GM21526 (cell line): ENCODE measurements around the gene EPG5.
"Not testable (repeated sequence)": the region's sequence is repeated elsewhere in the genome, so short reads cannot be mapped to it uniquely, and the experiment has no call there.

Experiments
- ATAC-seq: cut with Tn5 transposase; IDR thresholded peaks from one replicate; pipeline ENCODE4 v1.9.1; 2021; ENCODE audit warnings: moderate library complexity; ENCODE audit not compliant: unreplicated experiment, low FRiP score

EPG5 gene

GRCh38 chr18:45967007-45967706, at the start of gene EPG5:
Gene EPG5 (minus strand): TSS chr18:45967329. CDS start chr18:45967239, 90 bp downstream.
- ATAC-seq = peak; percentile 92

GRCh38 chr18:46013484-46014189, 46.5 kb upstream of the EPG5 start:
- ATAC-seq = no peak

DNA sequence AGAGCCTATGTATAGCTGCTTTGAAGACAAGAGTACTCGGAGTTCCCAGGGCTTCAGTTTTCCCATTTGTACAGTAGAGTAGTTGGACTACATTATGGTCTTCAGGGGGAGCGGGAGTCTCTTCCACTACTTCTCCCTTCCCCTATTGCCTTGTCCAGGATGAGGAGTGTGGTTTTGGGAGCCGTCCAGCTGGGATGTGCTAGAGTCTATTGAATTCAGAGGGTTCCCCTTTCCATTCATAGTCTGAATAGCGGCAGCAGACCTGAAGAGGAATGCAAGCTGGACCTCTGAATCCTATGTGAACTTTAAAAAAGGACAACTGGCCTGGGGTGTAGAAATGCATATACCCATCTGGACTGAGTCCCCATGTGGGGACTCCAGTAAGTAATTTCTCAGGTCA, 43.5 kb upstream of the EPG5 start:
- no peak for ATAC-seq

- no peak for ATAC-seq
Observed at GRCh38 chr18:46010050-46010449, 42.9 kb upstream of the EPG5 start.

DNA sequence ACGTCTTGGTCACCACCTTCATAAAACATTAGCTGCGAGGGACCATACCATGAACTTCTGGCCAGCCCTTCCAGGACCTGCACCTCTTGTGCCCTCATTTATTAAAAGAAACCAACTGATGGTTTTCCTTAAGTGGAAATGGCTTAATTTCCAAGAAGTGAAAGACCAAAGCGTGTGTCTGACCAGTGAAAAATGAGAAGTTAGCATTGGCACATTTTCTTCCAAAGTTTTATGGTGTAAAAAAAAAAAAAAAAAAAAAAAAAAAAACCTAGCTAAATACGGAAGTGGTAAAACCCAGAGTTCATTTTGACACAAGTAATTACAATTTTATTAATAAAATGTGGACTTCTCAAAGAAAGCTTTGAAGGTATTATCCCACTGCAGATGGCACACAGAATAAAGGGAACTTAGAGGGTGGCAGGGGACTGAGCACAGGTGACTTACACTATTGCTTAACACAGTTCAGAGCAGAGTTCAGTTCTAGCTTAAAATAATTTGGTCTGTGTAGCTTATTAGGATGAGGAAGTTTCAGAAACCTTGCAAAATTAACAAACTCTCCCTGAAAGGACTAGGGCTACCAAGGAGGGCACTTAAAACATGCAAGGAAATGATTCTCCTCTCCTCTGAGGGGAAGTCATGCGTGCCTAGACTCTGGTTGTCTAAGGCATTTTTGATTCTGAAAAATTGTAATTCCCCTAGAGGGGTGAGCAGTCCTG, 42.2 kb upstream of the EPG5 start:
- no peak for ATAC-seq

- ATAC-seq = no peak
Observed at GRCh38 chr18:46008531-46008930, 41.4 kb upstream of the EPG5 start.

DNA sequence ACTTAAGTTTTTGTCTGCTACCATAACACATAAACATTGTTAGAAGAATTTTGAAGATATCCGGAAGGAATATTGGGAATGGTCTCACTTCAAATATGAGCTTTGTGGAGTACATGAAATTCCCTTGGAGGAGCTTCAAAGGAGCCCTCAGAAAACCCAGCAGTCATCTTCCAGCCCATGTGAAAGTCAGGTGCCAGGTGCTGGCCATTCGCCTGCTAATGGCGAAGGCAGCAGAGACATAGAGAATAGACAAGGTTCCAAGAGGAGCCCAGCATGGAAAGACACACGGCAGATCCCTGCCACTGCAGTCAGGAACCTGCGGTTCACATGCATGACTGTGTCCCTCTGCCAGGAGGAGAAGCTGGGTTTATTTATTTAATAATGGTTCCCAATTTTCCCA, 40.0 kb upstream of the EPG5 start:
- no peak for ATAC-seq

DNA sequence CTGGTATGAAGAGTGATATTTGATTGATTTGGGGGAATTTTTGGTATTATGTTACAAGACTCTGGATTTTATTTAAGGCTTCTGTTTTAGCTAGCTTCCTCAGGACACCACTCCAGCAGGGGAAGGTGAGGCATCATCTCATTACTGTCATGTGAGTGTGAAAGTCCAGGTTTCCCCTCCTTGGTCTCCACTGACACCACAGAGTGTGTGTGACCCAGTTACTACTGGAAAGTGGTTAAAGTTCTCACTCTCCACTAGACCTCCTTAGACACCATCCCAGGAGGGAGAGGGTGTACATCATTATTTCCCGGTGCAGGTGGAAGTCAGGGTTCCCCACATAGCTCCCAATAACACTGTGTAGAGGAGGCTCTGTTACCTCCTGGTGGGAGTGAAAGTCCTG, 35.8 kb upstream of the EPG5 start:
- no peak for ATAC-seq

DNA sequence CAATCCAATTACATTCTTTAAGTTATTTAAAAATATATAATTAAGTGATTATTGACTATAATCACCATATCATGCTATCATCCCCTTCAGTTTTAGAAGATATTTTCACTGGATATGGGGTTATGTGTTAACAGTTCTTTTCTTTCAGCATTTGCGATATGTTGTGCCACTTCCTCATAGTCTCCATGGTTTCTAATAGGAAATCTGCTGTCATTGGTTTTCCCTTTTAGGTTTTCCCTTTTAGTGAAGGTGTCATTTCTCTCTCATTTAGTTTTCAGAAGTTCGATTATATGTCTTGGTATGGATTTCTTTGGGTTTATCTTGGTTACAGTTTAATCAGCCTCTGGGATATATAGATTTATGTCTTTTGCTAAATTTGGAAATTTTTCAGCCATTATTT, 34.8 kb upstream of the EPG5 start:
- ATAC-seq = no peak

- no peak for ATAC-seq
Observed at GRCh38 chr18:46001074-46001473, 33.9 kb upstream of the EPG5 start.

- no peak for ATAC-seq
Observed at GRCh38 chr18:45999536-45999935, 32.4 kb upstream of the EPG5 start.

DNA sequence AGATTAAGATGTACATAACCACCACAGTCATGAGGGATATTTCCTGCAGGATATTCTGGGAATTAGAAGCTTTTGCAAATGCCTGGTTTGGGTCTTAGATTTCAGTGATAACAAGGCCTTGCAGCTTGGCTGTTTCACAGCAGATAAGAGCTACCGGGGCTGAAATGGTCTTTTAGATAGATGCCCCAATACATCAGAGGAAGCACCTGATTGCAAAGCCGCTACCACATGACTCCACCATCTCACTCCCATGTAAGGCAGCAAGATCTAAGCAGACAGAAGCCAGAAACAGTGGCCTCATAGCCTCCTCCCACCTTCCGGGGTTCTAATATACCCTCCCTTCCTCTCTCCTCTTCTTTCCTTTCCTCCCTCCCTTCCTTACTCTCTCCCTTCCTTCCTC, 31.1 kb upstream of the EPG5 start:
- ATAC-seq = no peak

GRCh38 chr18:45997700-45998151, 30.6 kb upstream of the EPG5 start:
- ATAC-seq = no peak

GRCh38 chr18:45995461-45995860, 28.3 kb upstream of the EPG5 start:
- no peak for ATAC-seq

DNA sequence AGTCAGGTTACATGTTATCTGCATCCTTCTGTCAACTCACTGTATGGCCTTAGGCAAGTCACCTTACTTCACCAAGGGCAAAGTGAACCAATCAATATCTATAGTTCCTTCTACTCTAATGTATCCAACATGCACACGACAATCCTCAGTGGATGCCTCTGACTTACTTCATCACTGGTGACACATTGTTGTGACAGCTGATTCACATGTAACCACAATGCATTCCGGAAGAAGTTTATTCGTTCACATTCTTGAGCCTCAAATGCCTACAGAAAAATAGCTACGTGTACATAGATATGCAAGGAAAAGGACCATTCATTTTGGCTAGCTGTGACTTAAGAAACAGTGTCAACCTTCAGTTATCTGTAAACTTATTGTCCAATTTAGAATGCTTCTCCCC, 26.3 kb upstream of the EPG5 start:
- no peak for ATAC-seq

- ATAC-seq = not testable (repeated sequence)
Observed at GRCh38 chr18:45992527-45992926, 25.4 kb upstream of the EPG5 start.

DNA sequence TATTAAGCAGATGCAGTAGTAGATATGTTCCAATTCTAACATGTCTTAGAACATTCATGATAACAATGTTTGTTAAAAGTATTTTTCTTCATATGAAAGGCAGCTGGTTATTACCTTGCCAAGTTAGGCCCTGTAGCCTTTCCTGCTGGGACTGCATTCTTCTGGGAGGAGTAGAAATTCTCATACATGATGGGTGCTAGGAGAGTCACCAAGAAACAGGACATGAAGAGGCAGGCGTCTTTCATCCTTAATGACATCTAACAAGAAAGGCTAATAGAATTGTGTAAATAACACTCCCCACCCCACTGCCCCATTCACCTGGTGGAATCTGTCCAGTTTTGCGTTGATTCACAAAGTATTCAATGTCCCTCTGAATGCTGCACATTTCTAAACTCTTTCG, 24.7 kb upstream of the EPG5 start:
- no peak for ATAC-seq

GRCh38 chr18:45984546-45985235, 17.6 kb upstream of the EPG5 start:
- ATAC-seq = no peak

- no peak for ATAC-seq
Observed at GRCh38 chr18:45981821-45982220, 14.7 kb upstream of the EPG5 start.

DNA sequence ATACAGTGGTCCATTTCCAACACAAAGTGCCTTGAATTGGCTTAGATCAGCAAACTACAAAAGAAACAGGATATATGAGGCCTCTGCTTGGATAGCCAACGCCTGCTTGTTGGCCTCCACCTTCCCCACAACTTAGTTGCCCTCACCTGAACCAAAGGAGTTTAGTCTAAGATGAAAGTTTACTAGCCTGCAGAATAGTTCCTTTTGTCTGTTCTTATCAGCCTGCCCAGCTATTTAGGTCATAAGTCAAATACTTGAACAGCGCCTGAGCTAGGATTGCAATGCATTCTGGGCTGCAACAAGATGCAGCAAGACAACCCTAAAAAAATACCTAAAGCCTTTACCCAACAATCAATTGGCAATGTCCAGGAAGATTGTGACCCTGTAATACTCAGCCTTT, 13.1 kb upstream of the EPG5 start:
- no peak for ATAC-seq

GRCh38 chr18:45978084-45978483, 11.0 kb upstream of the EPG5 start:
- ATAC-seq = no peak
